ENCODE measurements around the gene DOCK1.

DNA sequence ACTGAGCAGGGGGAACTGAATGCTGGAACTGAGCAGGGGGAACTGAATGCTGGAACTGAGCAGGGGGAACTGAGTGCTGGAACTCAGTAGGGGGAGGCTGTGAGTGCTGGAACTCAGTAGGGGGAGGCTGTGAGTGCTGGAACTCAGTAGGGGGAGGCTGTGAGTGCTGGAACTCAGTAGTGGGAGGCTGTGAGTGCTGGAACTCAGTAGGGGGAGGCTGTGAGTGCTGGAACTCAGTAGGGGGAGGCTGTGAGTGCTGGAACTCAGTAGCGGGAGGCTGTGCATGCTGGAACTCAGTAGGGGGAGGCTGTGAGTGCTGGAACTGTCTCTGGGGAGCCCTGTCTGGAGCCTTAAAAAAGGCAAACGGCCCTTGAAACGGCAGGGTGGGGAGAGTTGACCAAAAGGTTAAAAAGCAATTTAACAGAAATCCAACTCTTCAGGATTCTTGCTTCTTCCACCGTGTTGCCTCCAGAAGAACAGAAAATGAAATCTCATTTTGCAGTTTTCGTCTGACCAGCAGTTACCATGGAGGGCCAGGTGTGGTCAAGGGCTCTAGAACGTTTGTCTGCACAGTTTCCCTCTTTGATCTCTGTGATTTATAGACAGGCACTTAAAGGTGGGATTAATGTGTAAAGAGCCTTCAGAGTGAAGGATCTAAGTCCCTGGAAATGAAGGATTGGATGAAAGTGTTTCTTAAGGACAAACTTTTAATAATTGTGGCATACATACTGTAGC, 19.1 kb downstream of the DOCK1 start:
- TF ChIP-seq, protein P1, sequence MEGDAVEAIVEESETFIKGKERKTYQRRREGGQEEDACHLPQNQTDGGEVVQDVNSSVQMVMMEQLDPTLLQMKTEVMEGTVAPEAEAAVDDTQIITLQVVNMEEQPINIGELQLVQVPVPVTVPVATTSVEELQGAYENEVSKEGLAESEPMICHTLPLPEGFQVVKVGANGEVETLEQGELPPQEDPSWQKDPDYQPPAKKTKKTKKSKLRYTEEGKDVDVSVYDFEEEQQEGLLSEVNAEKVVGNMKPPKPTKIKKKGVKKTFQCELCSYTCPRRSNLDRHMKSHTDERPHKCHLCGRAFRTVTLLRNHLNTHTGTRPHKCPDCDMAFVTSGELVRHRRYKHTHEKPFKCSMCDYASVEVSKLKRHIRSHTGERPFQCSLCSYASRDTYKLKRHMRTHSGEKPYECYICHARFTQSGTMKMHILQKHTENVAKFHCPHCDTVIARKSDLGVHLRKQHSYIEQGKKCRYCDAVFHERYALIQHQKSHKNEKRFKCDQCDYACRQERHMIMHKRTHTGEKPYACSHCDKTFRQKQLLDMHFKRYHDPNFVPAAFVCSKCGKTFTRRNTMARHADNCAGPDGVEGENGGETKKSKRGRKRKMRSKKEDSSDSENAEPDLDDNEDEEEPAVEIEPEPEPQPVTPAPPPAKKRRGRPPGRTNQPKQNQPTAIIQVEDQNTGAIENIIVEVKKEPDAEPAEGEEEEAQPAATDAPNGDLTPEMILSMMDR (IDR thresholded peaks at IDR 0.05): no peak
- no peak for TF ChIP-seq POLR2A (IDR thresholded peaks at IDR 0.05)
